Hepatocyte (in vitro differentiated cells): ENCODE data around the gene SORCS2. TPM values are rescaled to one million over a fixed set of nuclear protein-coding genes. Genes with fewer than 3 reads are reported as not detected.

Experiments
- DNase-seq: peaks from one replicate; pipeline ENCODE4 v3.0.0-alpha.2; 2016; ENCODE audit warnings: low spot score
- H2AFZ ChIP-seq: fragments of 200-600 bp; sonication (generic); 2 replicates; pipeline ENCODE4 v1.6.0; 2016; ENCODE audit warnings: antibody characterized with exemption, mild to moderate bottlenecking
- H3K27ac ChIP-seq: fragments of 200-600 bp; sonication (generic); 2 replicates; pipeline ENCODE4 v1.5.1; 2016; ENCODE audit warnings: mild to moderate bottlenecking
- H3K27me3 ChIP-seq: fragments of 200-600 bp; sonication (generic); 2 replicates; pipeline ENCODE4 v1.6.1; 2016
- H3K36me3 ChIP-seq: fragments of 200-600 bp; sonication (generic); replicated peaks from 2 replicates; pipeline ENCODE4 v1.5.1; 2016; ENCODE audit warnings: low read depth; ENCODE audit not compliant: insufficient read depth
- H3K4me1 ChIP-seq: fragments of 200-600 bp; sonication (generic); 2 replicates; pipeline ENCODE4 v1.5.1; 2016; ENCODE audit warnings: mild to moderate bottlenecking, moderate library complexity; ENCODE audit not compliant: insufficient read depth
- H3K4me2 ChIP-seq: fragments of 200-600 bp; sonication (generic); 2 replicates; pipeline ENCODE4 v1.6.0; 2016
- H3K4me3 ChIP-seq: fragments of 200-600 bp; sonication (generic); 2 replicates; pipeline ENCODE4 v1.5.1; 2016; ENCODE audit warnings: mild to moderate bottlenecking
- H3K79me2 ChIP-seq: fragments of 200-600 bp; sonication (generic); 2 replicates; pipeline ENCODE4 v1.6.0; 2017; ENCODE audit warnings: mild to moderate bottlenecking
- H3K9me2 ChIP-seq: fragments of 200-600 bp; sonication (generic); replicated peaks from 2 replicates; pipeline ENCODE4 v1.6.0; 2017; ENCODE audit warnings: mild to moderate bottlenecking; ENCODE audit not compliant: insufficient read depth
- H3K9me3 ChIP-seq: fragments of 200-600 bp; sonication (generic); 2 replicates; pipeline ENCODE4 v1.5.1; 2016; ENCODE audit warnings: low read depth, mild to moderate bottlenecking
- H4K20me1 ChIP-seq: fragments of 200-600 bp; sonication (generic); 2 replicates; pipeline ENCODE4 v1.6.0; 2016; ENCODE audit warnings: mild to moderate bottlenecking; ENCODE audit not compliant: insufficient read depth, poor library complexity, severe bottlenecking
- CTCF ChIP-seq: fragments of 200-600 bp; sonication (generic); IDR thresholded peaks from 2 replicates; pipeline ENCODE4 v1.5.1; 2016; ENCODE audit warnings: antibody characterized with exemption, mild to moderate bottlenecking; ENCODE audit not compliant: poor library complexity
- EZH2 ChIP-seq: fragments of 200-600 bp; sonication (generic); IDR thresholded peaks from 2 replicates; pipeline ENCODE4 v1.6.1; 2016; ENCODE audit warnings: antibody characterized with exemption, mild to moderate bottlenecking, borderline replicate concordance
- EZH2phosphoT487 ChIP-seq: fragments of 200-600 bp; sonication (generic); IDR thresholded peaks from one replicate; pipeline ENCODE4 v1.6.1; 2018; ENCODE audit warnings: antibody characterized with exemption, mild to moderate bottlenecking, low read depth, moderate library complexity; ENCODE audit not compliant: unreplicated experiment, severe bottlenecking
- WGBS: methylation state at CpG from one replicate; pipeline ENCODE4 v1.1.6; 2016; ENCODE audit warnings: low lambda C conversion rate; ENCODE audit errors: missing lambda C conversion rate; 5-methylcytosine and 5-hydroxymethylcytosine counted together
- polyA plus RNA-seq: library from polyadenylated mRNA; unstranded; fragments of >200 nt; fragmentation: Nextera tagmentation; extraction: Ambion mirVana; gene quantifications from 2 replicates; pipeline ENCODE4 v1.2.1, GENCODE V29; 2016
- total RNA-seq: library from RNA; depleted of rRNA; stranded (reverse); fragments of >200 nt; gene quantifications from 2 replicates; pipeline ENCODE4 v1.2.3, GENCODE V29; 2014

The SORCS2 gene
- total and polyA plus RNA-seq, 2 experiments from 2014 or later, result 1.6 to 4.8 TPM

- Histone ChIP-seq H3K4me3 (no peak overlapping the region), H3K9me3 (no peaks in the 10 kb centered on the region), H3K36me3 (no peaks in the 10 kb centered on the region), H3K27ac (no peak overlapping the region), H3K4me1 (no peaks in the 10 kb centered on the region), H3K79me2 (no peaks in the 10 kb centered on the region), H2AFZ (no peak overlapping the region), H3K4me2 (no peak overlapping the region), H3K27me3 (peaks cover 3% of the 10 kb centered on the region), H3K9me2 (no peaks in the 10 kb centered on the region), H4K20me1 (no peaks in the 10 kb centered on the region)
- 73% methylated on average over 26 of the region's 28 CpGs for WGBS
- TF ChIP-seq EZH2 (no peak), EZH2phosphoT487 (no peak), CTCF (no peak)
- no peak for DNase-seq
Observed at GRCh38 chr4:7526929-7527535, 334.7 kb downstream of the SORCS2 start.

- no peak for DNase-seq
- H3K4me3 ChIP-seq, result no peak overlapping the region
Observed at GRCh38 chr4:7529368-7530080, 337.2 kb downstream of the SORCS2 start.

GRCh38 chr4:7530082-7530481 lies 337.7 kb downstream of the SORCS2 start:
- WGBS, result 71% methylated on average over 7 of the region's 7 CpGs
- no peaks in the 10 kb centered on the region for H3K27me3 ChIP-seq

More at GRCh38 chr4:7529368-7530080, 337.2 kb downstream of the SORCS2 start:
- no peak overlapping the region for H2AFZ ChIP-seq
- no peaks in the 10 kb centered on the region for H3K4me1 ChIP-seq
- H3K9me2 ChIP-seq, result no peaks in the 10 kb centered on the region
- H3K27ac ChIP-seq, result no peak overlapping the region
- TF ChIP-seq EZH2phosphoT487 (no peak), EZH2 (no peak), CTCF (no peak)
- no peaks in the 10 kb centered on the region for H3K36me3 ChIP-seq
- no peaks in the 10 kb centered on the region for H3K27me3 ChIP-seq
- no peaks in the 10 kb centered on the region for H4K20me1 ChIP-seq
- H3K9me3 ChIP-seq, result no peaks in the 10 kb centered on the region
- WGBS, result 71% methylated on average over 12 of the region's 12 CpGs
- no peaks in the 10 kb centered on the region for H3K79me2 ChIP-seq
- H3K4me2 ChIP-seq, result no peak overlapping the region

More at GRCh38 chr4:7530082-7530481, 337.7 kb downstream of the SORCS2 start:
- Histone ChIP-seq H3K36me3 (no peaks in the 10 kb centered on the region), H4K20me1 (no peaks in the 10 kb centered on the region), H3K4me1 (no peaks in the 10 kb centered on the region), H3K9me2 (no peaks in the 10 kb centered on the region), H3K27ac (no peak overlapping the region), H2AFZ (no peak overlapping the region), H3K4me3 (no peak overlapping the region), H3K9me3 (no peaks in the 10 kb centered on the region), H3K4me2 (no peak overlapping the region), H3K79me2 (no peaks in the 10 kb centered on the region)
- no peak for TF ChIP-seq EZH2phosphoT487
- no peak for TF ChIP-seq CTCF
- no peak for TF ChIP-seq EZH2
- no peak for DNase-seq
